RCC 7860 (cell line): Measurements from ENCODE around the gene PVALEF.
"Not testable (repeated sequence)": the region's sequence is repeated elsewhere in the genome, so short reads cannot be mapped to it uniquely, and the experiment has no call there.

Experiments
- DNase-seq: peaks from one replicate; pipeline ENCODE4 v3.0.0-alpha.2; 2015; ENCODE audit warnings: low spot score
- FAIRE-seq: peaks from 2 replicates; lab custom pipeline; 2012; peaks lifted over from hg19 to GRCh38; lab: Jason Lieb, UNC

The PVALEF gene

DNA sequence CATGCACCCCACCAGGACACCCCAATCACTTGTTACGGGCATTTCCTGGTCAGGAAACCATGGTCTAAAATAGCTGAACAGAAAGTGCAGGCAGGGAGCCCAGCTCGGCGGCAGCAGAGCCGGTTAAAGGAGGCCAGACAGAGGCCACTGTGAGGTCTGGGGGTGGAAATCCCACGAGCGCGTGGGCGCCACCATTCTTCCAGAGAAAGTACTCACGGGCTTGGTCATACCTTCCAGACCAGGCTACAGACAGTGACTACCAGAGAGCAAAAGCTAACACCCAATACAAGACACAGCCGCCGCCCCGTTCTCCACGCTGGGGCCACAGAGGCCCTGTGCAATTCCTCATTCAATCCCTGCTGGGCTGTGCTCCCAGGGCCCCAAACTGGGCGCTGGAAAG is 45.6 kb downstream of the PVALEF start:
- DNase-seq, result no peak
- FAIRE-seq, result no peak

DNA sequence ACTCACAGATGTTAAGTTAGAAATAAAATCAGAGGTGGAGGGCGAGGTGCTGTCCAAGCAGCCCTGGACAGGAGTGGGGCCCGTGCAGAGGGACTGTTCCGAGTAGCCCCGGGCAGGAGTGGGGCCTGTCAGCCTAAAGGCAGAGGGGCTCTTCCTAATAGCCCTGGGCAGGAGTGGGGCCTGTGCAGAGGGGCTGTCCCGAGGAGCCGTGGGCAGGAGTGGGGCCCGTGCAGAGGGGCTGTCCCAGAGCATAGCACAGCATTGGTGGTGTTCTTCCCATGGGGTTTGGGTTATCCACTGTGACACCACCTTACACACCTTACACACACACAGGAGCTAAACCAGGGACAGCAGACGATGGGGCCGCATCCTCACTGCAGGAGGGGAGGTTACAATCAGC is 47.1 kb downstream of the PVALEF start:
- DNase-seq (no peak), FAIRE-seq (no peak)

DNA sequence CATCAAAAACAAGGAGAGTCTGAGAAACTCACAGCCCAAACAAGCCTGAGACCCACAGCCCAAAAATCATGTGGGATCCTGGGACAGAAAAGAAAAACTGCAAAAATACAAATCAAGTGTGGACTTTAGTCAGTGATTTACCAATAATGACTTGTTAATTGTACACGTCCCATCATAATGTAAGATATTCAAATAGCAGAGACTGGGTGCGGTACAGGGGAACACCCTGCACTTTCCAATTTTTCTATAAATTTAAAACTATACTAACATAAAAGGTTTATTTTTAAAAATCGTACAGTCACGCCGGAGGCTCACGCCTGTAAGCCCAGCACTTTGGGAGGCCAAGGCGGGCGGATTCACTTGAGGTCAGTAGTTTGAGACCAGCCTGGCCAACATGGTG is 48.7 kb downstream of the PVALEF start:
- no peak for FAIRE-seq

DNA sequence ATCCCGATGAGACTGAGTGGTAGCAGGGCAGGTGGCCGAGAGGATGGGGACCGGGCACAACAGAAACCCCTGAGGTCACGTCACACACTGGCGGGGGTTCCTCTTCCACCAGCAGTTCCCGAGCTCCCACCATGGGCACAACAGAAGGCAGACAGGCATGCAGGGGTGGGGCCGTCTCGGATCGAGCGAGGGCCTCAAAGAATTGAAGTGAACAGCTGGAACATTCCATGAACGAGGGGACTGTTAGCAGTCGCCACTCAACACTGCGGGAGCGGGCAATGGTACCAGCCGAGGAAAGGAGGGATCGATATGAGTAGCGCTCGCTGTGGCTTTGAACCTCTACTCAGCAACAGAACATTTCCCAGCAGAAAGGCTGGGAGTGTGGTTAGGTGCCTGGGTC is 52.2 kb downstream of the PVALEF start:
- FAIRE-seq (no peak), DNase-seq (no peak)

More for the DNA sequence above, 48.7 kb downstream of the PVALEF start:
- DNase-seq, result no peak

DNA sequence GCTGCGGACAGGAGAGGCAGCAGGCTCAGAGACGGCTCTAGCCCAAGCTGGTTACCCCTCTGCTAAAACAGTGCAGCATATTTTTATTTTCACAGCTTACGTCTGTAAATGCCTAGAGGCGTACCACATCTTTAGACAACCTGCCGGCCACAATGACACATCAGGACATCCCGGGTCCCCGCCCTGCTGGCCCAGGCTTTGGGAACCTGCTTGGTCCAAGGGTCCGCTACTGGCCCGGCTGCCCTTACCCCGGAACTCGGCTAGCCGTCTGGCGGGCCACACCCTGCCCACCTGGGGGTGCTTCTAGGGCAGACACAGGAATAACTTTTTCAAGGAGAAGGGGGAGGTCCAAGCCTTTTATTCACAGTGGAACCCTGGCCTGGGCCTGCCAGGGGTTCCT is 53.2 kb downstream of the PVALEF start:
- no peak for FAIRE-seq
- no peak for DNase-seq

DNA sequence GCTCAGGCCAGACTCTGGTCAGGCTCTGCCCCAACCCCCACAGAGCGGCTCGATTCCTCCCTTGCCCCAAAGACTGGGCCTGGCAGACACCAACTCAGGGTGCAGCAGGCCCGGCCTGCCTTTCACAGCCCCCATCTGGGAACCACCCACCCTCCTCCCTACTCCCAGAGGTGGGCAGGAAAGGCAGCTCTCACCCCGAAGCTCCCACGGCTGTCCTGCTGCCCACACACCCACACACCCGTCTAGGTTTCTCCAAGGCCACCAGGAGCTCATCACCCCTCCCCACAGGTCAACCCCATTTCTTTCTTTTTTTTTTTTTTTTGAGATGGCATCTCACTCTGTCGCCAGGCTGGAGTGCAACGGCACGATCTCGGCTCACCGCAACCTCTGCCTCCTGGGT is 53.7 kb downstream of the PVALEF start:
- DNase-seq (no peak), FAIRE-seq (no peak)

DNA sequence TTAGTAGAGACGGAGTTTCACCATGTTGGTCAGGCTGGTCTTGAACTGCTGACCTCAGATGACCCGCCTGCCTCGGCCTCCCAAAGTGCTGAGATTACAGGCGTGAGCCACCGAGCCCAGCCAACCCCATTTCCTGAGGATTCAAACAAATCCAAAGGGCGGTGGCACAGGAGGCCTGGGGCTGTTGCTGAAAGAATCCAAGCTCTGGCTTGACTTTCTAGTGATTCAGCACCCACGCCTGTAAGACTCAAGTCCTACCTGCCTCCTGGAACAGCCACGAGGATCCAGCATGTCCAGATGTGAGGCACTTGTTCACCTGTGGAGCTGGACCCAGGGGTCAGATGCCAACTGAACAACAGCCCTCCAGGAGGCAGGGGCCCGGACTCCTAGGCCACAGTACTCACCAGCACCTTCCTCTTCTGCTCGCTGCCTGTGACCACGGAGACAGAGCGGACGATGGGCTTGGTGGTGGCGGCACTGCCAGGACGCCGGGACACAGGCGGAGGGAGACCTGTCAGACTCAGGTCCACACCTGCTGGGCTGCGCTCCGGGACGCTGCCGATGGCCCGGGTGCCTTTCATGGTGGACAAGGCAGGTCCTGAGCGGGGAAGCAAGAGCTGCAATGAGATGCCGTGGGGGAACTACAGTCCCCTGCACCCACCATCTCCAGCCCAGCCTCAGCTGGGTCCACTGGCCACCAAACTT is 54.3 kb downstream of the PVALEF start:
- FAIRE-seq, result no peak
- no peak for DNase-seq

DNA sequence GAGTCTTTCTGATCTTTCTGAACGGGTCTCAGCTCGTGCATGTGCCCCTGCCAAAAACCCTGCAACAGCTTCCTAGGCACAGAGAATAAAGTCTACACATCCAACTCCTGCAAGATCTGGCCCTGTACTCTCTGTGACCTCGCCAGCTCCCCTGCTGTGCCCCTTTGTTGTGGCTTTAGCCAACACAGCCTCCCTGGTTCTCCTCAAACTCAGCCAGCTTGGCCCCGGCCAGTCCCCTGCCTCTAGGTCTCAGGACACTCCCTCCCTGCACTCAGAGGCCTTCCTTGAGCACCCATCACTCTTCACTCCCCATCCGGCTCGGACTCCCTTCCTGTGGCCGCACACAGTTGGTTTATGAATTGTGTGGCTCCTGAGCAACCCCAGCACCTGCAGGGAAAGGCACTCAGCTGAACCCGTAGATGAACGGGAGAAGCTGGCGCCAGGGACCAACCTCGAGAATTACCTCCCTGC is 56.1 kb downstream of the PVALEF start:
- FAIRE-seq (no peak), DNase-seq (no peak)

DNA sequence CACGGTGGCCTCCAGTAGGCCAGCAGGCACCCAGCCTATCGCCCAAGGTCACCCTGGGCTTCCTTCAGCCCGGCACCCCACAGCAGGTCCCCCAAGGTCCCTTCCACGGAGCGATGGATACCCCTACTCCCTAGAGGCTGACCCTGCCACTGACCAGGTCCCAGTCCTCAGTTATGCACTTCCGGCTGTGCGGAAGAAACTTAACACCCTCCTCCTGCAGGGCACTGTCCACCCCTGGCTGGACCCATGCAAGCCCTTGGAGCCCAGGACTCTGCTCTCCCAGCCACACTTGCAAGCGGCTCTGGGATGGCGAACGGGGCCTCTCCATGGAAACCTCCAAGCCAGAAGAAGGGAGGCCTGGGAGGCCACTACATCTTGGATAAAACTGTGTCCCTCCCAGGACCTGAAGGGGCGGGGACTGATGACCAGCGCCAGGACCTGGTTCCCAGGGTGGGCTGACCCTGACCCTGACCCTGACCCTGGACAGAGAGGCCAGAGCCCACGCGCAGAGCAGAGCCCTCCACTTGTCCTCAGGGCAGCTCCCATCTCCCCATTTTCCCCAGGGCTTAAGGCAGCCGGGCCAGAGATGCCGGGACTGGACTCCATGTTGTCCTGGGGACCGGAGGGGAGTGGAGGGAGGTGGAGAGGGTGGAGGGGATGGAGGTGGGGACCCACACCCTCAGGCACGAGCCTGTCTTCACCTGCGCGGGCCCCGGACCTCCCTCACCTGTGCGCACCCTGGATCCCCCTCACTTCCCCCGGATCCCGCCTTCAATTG is 56.7 kb downstream of the PVALEF start:
- DNase-seq (no peak), FAIRE-seq (no peak)

DNA sequence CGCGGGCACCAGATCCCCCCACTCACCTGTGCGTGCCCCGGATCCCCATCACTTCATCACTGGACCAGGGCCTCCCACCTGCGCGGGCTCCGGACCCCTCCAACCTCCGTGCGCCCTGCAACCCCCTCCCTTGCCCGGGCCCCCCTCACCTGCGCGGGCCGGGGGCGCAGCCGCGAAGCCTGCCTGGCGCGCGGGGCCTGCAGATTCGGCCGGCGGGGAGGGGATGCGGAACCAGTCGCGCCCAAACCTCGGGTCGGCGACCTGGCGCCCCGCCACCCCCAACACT is 57.3 kb downstream of the PVALEF start:
- FAIRE-seq (no peak), DNase-seq (no peak)

DNA sequence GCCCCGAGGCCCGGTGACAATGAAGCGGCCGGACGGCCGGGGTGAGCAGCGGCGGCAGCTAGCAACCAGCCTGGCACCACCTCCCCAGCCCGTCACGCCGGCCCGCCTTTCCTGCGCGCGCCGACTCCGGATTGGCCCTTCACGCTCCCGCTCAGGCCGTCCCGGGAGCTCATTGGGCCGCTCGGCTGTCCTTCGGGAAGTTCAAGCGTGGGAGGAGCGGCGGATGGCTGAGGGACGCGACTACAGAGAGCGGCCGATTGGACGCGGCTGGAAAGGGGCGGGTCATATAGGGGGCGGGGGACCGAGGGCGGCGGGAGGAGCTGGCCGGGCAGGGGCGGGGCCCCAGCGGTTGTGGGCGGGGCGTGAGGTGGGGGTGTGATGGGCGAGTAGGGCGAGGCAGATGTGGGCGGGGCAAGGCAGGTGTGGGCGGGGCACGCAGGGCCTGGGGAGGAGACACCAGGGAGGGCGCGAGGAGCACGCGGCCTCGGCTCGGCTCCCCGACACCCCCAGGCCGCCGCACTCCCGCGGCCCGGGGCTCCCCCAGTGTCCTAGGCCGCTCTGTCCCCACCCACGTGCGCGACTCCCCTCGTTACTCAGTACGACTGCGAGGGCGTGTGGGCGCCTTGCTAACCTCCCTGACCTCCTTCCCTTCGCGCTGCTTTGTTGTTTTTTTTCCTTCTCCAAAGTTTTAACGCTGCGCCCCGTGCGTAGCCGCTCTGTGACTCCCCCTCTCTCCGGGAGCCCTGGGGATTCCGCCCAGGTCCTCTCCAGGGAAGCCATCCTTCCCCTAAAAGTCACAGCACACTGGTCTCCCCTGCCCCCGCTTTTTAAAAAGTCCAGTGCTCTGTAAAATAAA is 57.8 kb downstream of the PVALEF start, which contains the start of gene CEP131:
CEP131 (minus strand) TSS at position 60 of the 856 bp plus-strand sequence. CDS start 2,909 bp downstream, outside the sequence.
- DNase-seq, result peak; percentile 94
- FAIRE-seq, result peak; percentile 42

DNA sequence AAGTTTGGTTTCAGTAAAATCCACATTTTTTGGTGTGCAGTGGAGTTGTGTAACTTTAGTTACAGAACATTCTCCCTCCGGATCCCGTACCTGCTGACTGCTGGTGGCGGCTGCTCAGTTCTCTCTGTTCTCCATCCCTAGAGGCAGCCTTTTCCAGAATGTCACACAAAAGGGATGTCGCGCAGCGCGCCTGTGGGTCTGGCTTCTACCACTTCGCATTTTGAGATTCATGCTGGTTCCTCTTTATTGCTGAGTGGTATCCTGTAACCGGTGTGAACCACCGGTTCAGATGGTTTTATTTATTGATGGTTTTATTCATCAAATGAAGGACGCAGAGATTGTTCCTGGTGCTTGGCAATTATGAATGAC is 58.4 kb downstream of the PVALEF start:
- FAIRE-seq (no peak), DNase-seq (no peak)

DNA sequence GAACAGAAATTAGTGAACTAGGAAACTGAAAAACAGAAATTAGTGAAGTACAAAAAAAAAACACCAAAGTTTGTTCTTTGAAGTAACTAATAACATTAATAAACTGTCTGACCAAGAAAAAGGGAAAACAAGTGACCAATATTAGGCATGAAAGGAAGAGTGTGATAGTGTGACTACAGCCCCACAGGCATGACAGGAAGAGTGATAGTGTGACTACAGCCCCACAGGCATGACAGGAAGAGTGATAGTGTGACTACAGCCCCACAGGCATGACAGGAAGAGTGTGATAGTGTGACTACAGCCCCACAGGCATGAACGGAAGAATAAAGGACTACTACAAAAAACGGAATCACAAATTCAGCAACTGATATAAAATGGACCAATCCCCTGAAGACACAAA is 62.3 kb downstream of the PVALEF start:
- not testable (repeated sequence) for DNase-seq, FAIRE-seq

DNA sequence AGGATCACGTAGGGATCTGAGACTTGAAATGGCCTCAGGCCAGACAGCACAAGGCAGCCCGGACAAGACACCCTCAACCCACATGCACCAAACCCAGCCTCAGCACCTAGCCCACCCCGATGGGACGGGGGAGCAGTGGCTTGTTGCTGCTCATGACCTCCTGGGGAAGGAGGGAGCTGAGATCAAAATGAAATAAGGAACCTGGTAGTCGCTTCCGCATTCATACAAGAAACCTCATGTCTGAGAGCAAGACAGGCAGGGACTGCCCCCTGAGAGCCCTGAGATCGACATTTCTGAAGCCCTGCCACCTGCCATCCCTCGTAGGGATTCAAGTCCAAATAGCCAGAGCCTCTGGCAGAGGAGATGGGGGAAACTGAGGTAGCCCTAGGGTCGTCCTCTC is 63.1 kb downstream of the PVALEF start:
- DNase-seq (no peak), FAIRE-seq (no peak)

DNA sequence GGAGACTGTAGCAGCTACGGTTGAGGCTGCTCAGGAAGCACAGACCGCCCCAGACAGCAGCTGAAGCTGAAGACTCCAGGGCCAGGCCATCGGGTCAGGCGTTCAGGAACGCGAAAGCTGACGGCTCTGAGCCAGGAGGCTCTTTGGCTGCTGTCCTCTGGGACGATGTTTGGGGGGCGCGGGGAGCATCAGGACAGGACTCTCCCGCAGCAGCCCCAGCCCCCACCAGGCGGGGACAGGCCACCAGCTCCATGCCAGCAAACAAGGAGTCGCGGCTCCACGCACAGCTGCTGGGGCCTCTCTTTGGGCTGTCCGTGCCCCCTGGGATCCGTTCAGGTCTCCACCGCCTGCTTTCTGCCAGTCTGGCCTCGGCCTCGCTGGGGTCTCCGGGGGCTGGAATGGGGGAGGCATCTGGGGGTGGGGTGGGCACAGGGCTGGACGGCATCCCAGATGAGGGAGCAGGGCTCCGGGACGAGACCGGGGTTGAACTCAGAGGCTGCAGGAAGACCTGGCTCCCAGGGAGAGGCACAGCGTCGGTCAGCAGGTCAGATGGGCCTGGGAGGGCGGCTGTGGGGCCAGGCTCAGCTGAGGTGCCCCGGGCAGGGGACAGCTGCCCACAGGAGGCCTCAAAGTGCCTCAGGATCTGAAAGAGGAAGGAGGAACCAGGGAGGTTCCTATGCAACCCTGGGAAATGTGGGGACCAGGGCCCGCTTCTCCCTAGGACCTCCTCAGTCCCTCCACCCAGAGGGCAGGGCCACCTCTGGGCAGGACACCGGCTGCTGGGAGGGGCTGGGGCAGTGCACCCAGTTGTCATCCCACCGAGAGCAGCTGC is 63.7 kb downstream of the PVALEF start:
- DNase-seq (no peak), FAIRE-seq (no peak)

DNA sequence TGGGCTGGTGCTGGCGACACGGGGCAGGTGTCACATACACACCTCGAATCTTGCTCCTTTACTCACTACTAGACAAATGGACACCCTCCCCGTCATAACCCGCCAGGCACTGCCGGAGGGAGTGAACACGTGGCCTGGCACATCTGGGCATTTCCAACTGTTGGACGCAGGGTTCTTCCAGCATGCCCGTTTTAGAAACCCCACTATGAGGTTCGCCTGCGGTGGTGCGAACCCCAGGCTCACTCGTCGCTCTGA is 64.3 kb downstream of the PVALEF start:
- FAIRE-seq (no peak), DNase-seq (no peak)

DNA sequence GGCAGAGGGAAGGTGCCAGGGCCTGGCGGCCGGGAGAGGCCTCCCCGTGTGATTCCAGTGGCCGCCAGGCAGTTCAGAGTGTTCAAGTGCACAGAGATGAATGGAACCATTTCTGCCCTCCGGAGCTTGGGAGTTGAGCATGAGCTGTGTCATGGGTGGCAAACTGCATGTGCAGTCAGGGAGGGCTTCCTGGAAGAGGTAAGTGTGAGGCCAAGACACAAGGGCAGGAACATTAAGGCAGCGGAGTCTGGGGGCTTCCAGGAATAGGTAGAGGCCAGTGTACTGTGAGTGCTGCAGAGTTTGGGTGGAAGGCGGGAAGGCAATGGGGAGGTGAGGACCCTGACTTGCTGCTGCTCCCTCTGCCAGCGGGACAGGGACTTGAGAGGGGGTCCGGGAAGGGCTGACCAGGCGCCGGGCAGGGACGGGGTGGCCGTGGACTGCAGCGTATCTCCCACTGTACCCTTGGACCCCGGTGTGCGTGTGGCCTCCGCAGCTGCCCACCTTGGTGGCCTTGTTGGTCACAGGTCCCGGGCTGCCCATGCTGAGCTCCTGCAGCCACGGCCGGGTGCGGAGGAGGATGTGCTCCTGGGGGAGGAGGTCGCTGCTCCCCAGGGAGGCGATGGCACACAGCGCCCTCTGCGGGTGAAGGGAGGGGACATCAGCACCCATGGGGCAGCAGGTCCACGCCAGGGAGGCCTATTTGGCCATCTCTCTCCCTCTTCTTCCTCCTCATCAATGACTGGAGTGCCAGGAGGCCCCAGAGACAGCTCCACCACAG is 64.9 kb downstream of the PVALEF start:
- FAIRE-seq, result no peak
- DNase-seq, result no peak

DNA sequence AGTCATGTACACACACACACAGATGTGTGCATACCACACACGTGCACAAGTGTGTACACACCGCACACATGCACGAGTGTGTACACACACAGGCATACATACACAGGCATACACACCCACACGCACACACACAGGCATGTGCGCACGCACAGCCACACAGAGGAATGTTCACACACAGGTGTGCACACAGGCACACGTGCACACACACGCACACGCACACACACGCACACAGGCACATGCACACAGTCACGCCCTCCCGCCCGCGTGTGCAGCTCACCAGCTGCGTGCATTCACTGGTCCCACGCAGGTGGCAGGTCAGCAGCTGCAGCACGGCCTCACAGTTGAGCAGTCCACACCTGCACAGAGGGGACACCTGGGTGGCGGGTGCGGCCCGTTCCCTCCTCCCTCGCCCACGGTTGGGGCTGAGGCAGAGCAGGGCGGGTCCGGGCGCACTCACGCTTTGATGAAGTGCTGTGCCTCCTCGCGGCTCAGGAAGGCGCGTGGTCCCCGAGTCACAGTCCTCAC is 65.9 kb downstream of the PVALEF start:
- DNase-seq (no peak), FAIRE-seq (no peak)

DNA sequence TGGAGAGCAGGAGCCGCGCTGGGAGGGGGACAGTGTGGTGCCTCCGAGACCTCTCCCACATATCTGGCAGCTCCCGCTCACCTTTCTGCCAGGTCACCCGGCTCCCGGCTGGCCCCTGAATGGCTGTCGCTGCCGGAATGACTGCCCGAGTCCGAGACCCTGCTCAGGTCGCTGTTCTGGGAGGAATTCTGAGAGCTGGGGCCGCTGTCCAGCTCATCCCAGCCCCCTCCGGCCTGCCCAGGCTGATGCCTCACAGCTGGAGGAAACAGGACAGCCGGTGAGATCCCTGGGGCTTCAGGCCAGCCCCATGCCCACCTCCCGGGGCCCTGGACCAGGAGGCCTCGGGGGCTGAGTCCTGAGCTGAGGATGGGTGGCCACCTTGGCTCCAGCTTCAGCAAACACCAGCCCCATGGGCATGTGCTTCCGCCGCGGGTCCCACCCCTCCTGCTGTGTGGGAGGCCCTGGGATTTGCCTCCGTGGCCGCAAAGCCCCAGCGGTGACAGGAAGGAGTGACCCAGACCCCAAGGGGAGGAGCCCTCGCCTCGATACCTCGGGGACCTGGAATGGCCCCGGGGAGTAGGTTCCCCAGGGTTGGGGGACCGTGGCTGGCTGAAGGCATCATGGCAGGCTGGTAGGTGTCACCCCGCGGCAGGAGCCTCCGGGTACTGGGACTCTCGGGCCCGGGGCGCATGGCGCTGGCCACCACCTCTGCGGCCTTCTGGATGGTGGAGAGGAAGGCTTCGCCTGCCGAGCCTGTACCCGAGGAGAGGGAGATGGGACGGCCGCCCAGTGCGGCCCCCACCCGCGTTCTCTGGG is 66.7 kb downstream of the PVALEF start:
- DNase-seq, result no peak
- no peak for FAIRE-seq
